ENCODE measurements around the gene TYW1.
"Not testable (repeated sequence)": the region's sequence is repeated elsewhere in the genome, so short reads cannot be mapped to it uniquely, and the experiment has no call there.

The TYW1 gene

GRCh38 chr7:67120491-67120890 lies 123.9 kb downstream of the TYW1 start:
- H3K9me3 ChIP-seq (ENCODE audit: insufficient read depth, low read length); H3K27ac ChIP-seq (ENCODE audit: low read depth, low read length); H3K36me3 ChIP-seq (ENCODE audit: low read length); H3F3A ChIP-seq (ENCODE audit: insufficient read depth); H3K4me2 ChIP-seq (ENCODE audit: low read depth, low read length, poor library complexity, severe bottlenecking); H3K4me3 ChIP-seq (ENCODE audit: insufficient read depth, low read length, poor library complexity, severe bottlenecking); H3K27me3 ChIP-seq (ENCODE audit: low read length); H2AFZ ChIP-seq (ENCODE audit: low read depth, low read length, severe bottlenecking); H3K9me2 ChIP-seq (replicated peaks; ENCODE audit: insufficient read depth, low read length); H3K9ac ChIP-seq (ENCODE audit: low read length); H4K20me1 ChIP-seq (ENCODE audit: low read depth, low read length); H3K79me2 ChIP-seq (ENCODE audit: insufficient read depth, low read length): not testable (repeated sequence)

DNA sequence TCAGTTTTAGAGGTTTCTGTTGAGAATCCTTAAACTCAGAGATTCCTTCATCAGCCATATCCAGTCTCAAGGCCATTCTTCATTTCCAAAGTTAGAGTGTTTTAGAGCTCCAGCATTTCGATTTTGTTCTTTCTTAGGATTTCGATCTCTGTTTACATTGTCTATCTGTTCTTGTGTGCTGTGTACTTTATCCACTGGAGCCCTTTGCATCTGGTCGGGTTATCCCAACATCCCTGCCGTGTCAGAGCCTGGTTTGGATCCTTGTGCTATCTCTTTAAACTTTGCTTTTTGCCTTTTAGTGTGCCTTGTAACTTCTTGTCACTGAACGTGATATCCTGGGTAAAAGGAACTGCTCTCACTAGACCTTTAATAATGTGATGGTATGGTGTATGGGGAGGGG lies 131.6 kb downstream of the TYW1 start:
- H3K36me3 ChIP-seq (ENCODE audit: low read length); H3K9me3 ChIP-seq (ENCODE audit: insufficient read depth, low read length); H3K79me2 ChIP-seq (ENCODE audit: insufficient read depth, low read length); H3K27me3 ChIP-seq (ENCODE audit: low read length); H3K9me2 ChIP-seq (replicated peaks; ENCODE audit: insufficient read depth, low read length); H3K9ac ChIP-seq (ENCODE audit: low read length); H4K20me1 ChIP-seq (ENCODE audit: low read depth, low read length); H3F3A ChIP-seq (ENCODE audit: insufficient read depth); H2AFZ ChIP-seq (ENCODE audit: low read depth, low read length, severe bottlenecking); H3K4me3 ChIP-seq (ENCODE audit: insufficient read depth, low read length, poor library complexity, severe bottlenecking): not testable (repeated sequence)
- Histone ChIP-seq H3K27ac (ENCODE audit: low read depth, low read length) (peak overlapping the region; percentile 60), H3K4me2 (ENCODE audit: low read depth, low read length, poor library complexity, severe bottlenecking) (peak overlapping the region; percentile 14)

DNA sequence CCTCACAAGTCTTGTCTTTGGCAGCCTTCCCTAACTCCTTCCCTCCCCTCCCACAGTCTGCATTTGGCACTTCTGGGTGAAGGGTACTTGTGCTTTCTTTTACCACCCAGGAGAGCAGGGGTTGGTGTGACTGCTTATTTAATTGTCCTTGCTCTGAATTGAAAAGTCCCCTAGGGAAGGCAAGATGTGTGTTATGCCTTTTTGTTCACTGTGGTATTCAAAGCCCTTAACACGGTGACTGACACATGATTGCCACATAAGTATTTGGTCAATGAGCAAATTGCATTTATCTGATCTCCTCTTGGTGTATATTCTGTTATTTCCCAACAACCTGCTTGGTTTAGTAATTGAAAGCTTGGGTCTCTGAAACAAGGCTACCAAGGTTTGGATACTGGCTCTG lies 134.1 kb downstream of the TYW1 start:
- not testable (repeated sequence) for H3K9me3 ChIP-seq (ENCODE audit: insufficient read depth, low read length)

GRCh38 chr7:67134912-67135311 lies 138.3 kb downstream of the TYW1 start:
- H2AFZ ChIP-seq (ENCODE audit: low read depth, low read length, severe bottlenecking); H3K4me3 ChIP-seq (ENCODE audit: insufficient read depth, low read length, poor library complexity, severe bottlenecking); H3F3A ChIP-seq (ENCODE audit: insufficient read depth); H4K20me1 ChIP-seq (ENCODE audit: low read depth, low read length); H3K36me3 ChIP-seq (ENCODE audit: low read length); H3K27me3 ChIP-seq (ENCODE audit: low read length); H3K4me2 ChIP-seq (ENCODE audit: low read depth, low read length, poor library complexity, severe bottlenecking); H3K27ac ChIP-seq (ENCODE audit: low read depth, low read length); H3K9me3 ChIP-seq (ENCODE audit: insufficient read depth, low read length); H3K9ac ChIP-seq (ENCODE audit: low read length); H3K9me2 ChIP-seq (replicated peaks; ENCODE audit: insufficient read depth, low read length); H3K79me2 ChIP-seq (ENCODE audit: insufficient read depth, low read length): not testable (repeated sequence)

More for the DNA sequence above, 134.1 kb downstream of the TYW1 start:
- H3K4me3 ChIP-seq (ENCODE audit: insufficient read depth, low read length, poor library complexity, severe bottlenecking); H3K4me2 ChIP-seq (ENCODE audit: low read depth, low read length, poor library complexity, severe bottlenecking); H4K20me1 ChIP-seq (ENCODE audit: low read depth, low read length); H3K79me2 ChIP-seq (ENCODE audit: insufficient read depth, low read length); H3K9ac ChIP-seq (ENCODE audit: low read length); H3K36me3 ChIP-seq (ENCODE audit: low read length); H3F3A ChIP-seq (ENCODE audit: insufficient read depth); H2AFZ ChIP-seq (ENCODE audit: low read depth, low read length, severe bottlenecking); H3K9me2 ChIP-seq (replicated peaks; ENCODE audit: insufficient read depth, low read length); H3K27me3 ChIP-seq (ENCODE audit: low read length): not testable (repeated sequence)
- peak overlapping the region; percentile 14; the same call in 1 of the 2 replicates for H3K27ac ChIP-seq (ENCODE audit: low read depth, low read length)

- H3K27ac ChIP-seq (ENCODE audit: low read depth, low read length); H3K4me3 ChIP-seq (ENCODE audit: insufficient read depth, low read length, poor library complexity, severe bottlenecking); H3K9me3 ChIP-seq (ENCODE audit: insufficient read depth, low read length); H3K9ac ChIP-seq (ENCODE audit: low read length); H2AFZ ChIP-seq (ENCODE audit: low read depth, low read length, severe bottlenecking); H3F3A ChIP-seq (ENCODE audit: insufficient read depth); H3K79me2 ChIP-seq (ENCODE audit: insufficient read depth, low read length); H4K20me1 ChIP-seq (ENCODE audit: low read depth, low read length); H3K36me3 ChIP-seq (ENCODE audit: low read length); H3K4me2 ChIP-seq (ENCODE audit: low read depth, low read length, poor library complexity, severe bottlenecking); H3K9me2 ChIP-seq (replicated peaks; ENCODE audit: insufficient read depth, low read length); H3K27me3 ChIP-seq (ENCODE audit: low read length): not testable (repeated sequence)
These were observed 139.2 kb downstream of the TYW1 start for GRCh38 chr7:67135617-67136486.

- H3F3A ChIP-seq (ENCODE audit: insufficient read depth); H3K27me3 ChIP-seq (ENCODE audit: low read length); H3K79me2 ChIP-seq (ENCODE audit: insufficient read depth, low read length); H2AFZ ChIP-seq (ENCODE audit: low read depth, low read length, severe bottlenecking); H3K27ac ChIP-seq (ENCODE audit: low read depth, low read length); H3K9me2 ChIP-seq (replicated peaks; ENCODE audit: insufficient read depth, low read length); H3K4me3 ChIP-seq (ENCODE audit: insufficient read depth, low read length, poor library complexity, severe bottlenecking); H3K9me3 ChIP-seq (ENCODE audit: insufficient read depth, low read length); H4K20me1 ChIP-seq (ENCODE audit: low read depth, low read length); H3K36me3 ChIP-seq (ENCODE audit: low read length); H3K4me2 ChIP-seq (ENCODE audit: low read depth, low read length, poor library complexity, severe bottlenecking); H3K9ac ChIP-seq (ENCODE audit: low read length): not testable (repeated sequence)
These were observed 140.9 kb downstream of the TYW1 start for GRCh38 chr7:67137489-67137888.

GRCh38 chr7:67139876-67140275 lies 143.2 kb downstream of the TYW1 start:
- not testable (repeated sequence) for H3K36me3 ChIP-seq (ENCODE audit: low read length); H3K4me2 ChIP-seq (ENCODE audit: low read depth, low read length, poor library complexity, severe bottlenecking); H2AFZ ChIP-seq (ENCODE audit: low read depth, low read length, severe bottlenecking); H3K27me3 ChIP-seq (ENCODE audit: low read length); H3K9me3 ChIP-seq (ENCODE audit: insufficient read depth, low read length); H3K79me2 ChIP-seq (ENCODE audit: insufficient read depth, low read length); H3K27ac ChIP-seq (ENCODE audit: low read depth, low read length); H3K9ac ChIP-seq (ENCODE audit: low read length); H3F3A ChIP-seq (ENCODE audit: insufficient read depth); H3K9me2 ChIP-seq (replicated peaks; ENCODE audit: insufficient read depth, low read length); H3K4me3 ChIP-seq (ENCODE audit: insufficient read depth, low read length, poor library complexity, severe bottlenecking); H4K20me1 ChIP-seq (ENCODE audit: low read depth, low read length)

GRCh38 chr7:67141001-67141400 lies 144.4 kb downstream of the TYW1 start:
- H3K4me2 ChIP-seq (ENCODE audit: low read depth, low read length, poor library complexity, severe bottlenecking); H3K79me2 ChIP-seq (ENCODE audit: insufficient read depth, low read length); H3K9me3 ChIP-seq (ENCODE audit: insufficient read depth, low read length); H3F3A ChIP-seq (ENCODE audit: insufficient read depth); H3K27ac ChIP-seq (ENCODE audit: low read depth, low read length); H4K20me1 ChIP-seq (ENCODE audit: low read depth, low read length); H3K9me2 ChIP-seq (replicated peaks; ENCODE audit: insufficient read depth, low read length); H3K36me3 ChIP-seq (ENCODE audit: low read length); H3K9ac ChIP-seq (ENCODE audit: low read length); H3K4me3 ChIP-seq (ENCODE audit: insufficient read depth, low read length, poor library complexity, severe bottlenecking); H2AFZ ChIP-seq (ENCODE audit: low read depth, low read length, severe bottlenecking); H3K27me3 ChIP-seq (ENCODE audit: low read length): not testable (repeated sequence)
